T-cell (primary cell): ENCODE measurements around the gene FOXE1. TPM values are rescaled to one million over a fixed set of nuclear protein-coding genes. Genes with fewer than 3 reads are reported as not detected.

Experiments used
- ATAC-seq, 4 experiments: fragments of 200-7000 bp in 3 of 4; fragments of 150-1000 bp in 1 of 4; cut with Tn5 transposase; replicated peaks in 1 of 4; 1 replicate in 3 of 4; 2 replicates in 1 of 4; pipeline ENCODE4 v1.10.0; 2021; ENCODE audit warnings: moderate library complexity in 3 of 4, mild to moderate bottlenecking in 2 of 4, moderate number of reproducible peaks in 1 of 4
- CTCF ChIA-PET, 2 donors: fragments of 300-600 bp; sonication (Branson Sonifier 250); formaldehyde crosslinking; loops; one replicate each; lab custom pipeline; 2022; ENCODE audit warnings: antibody characterized with exemption in 2 of 2; lab: Charles Lee
- POLR2A ChIA-PET, 2 donors: fragments of 300-600 bp; sonication (Branson Sonifier 250); formaldehyde crosslinking; loops; one replicate each; lab custom pipeline; 2022; ENCODE audit warnings: antibody characterized with exemption in 2 of 2; lab: Charles Lee
- DNase-seq, 35 experiments: peaks; one replicate each; pipeline versions ENCODE4 v3.0.0 to v3.0.0-alpha.2; 2013 to 2023
- H3K27ac ChIP-seq: one replicate; pipeline ENCODE4 v1.5.1; 2013; ENCODE audit warnings: low read length
- H3K27me3 ChIP-seq, 2 experiments: replicated peaks in 1 of 2; 1 replicate in 1 of 2; 2 replicates in 1 of 2; pipeline versions ENCODE4 v1.6.1 to v1.7.0; 2013; ENCODE audit warnings: low read length in 1 of 2, mixed read lengths in 1 of 2; ENCODE audit not compliant: control insufficient read depth in 2 of 2, insufficient read depth in 2 of 2; ENCODE audit errors: extremely low read depth in 1 of 2
- H3K36me3 ChIP-seq, 2 donors: 1 replicate in 1 of 2; 2 replicates in 1 of 2; pipeline versions ENCODE4 v1.6.1 to v1.7.0; 2013; ENCODE audit warnings: low read length in 1 of 2; ENCODE audit not compliant: control insufficient read depth in 2 of 2, insufficient read depth in 1 of 2; ENCODE audit errors: extremely low read depth in 1 of 2
- H3K4me1 ChIP-seq, 2 experiments: 1 replicate in 1 of 2; 2 replicates in 1 of 2; pipeline versions ENCODE4 v1.6.1 to v1.7.0; 2013; ENCODE audit warnings: low read length in 2 of 2, mixed read lengths in 1 of 2; ENCODE audit not compliant: insufficient read depth in 2 of 2, control insufficient read depth in 1 of 2; ENCODE audit errors: extremely low read depth in 1 of 2
- H3K4me3 ChIP-seq, 2 donors: 1 replicate in 1 of 2; 2 replicates in 1 of 2; pipeline versions ENCODE4 v1.5.1 to v1.7.0; 2013; ENCODE audit warnings: mild to moderate bottlenecking in 2 of 2, low read length in 1 of 2, moderate library complexity in 1 of 2; ENCODE audit not compliant: control insufficient read depth in 1 of 2; ENCODE audit errors: extremely low read depth in 1 of 2
- H3K9me3 ChIP-seq: 2 replicates; pipeline ENCODE4 v1.7.0; 2013
- H3K27ac Mint-ChIP-seq, 2 donors: one replicate each; pipeline ENCODE4 v1.8.0; 2020 to 2021; ENCODE audit warnings: mild to moderate bottlenecking in 2 of 2, mixed read lengths in 2 of 2
- H3K27me3 Mint-ChIP-seq, 2 donors: one replicate each; pipeline ENCODE4 v1.8.0; 2021 to 2022; ENCODE audit warnings: mixed read lengths in 2 of 2
- H3K36me3 Mint-ChIP-seq: one replicate; pipeline ENCODE4 v1.8.0; 2021; ENCODE audit warnings: mixed read lengths
- H3K4me1 Mint-ChIP-seq, 3 donors: one replicate each; pipeline ENCODE4 v1.8.0; 2020 to 2022; ENCODE audit warnings: mixed read lengths in 3 of 3, mild to moderate bottlenecking in 1 of 3
- H3K4me3 Mint-ChIP-seq, 3 donors: one replicate each; pipeline ENCODE4 v1.8.0; 2020 to 2022; ENCODE audit warnings: mild to moderate bottlenecking in 3 of 3, mixed read lengths in 3 of 3, moderate library complexity in 3 of 3
- H3K9me3 Mint-ChIP-seq, 3 donors: one replicate each; pipeline ENCODE4 v1.8.0; 2020 to 2022; ENCODE audit warnings: mixed read lengths in 3 of 3
- WGBS: methylation state at CpG from one replicate; pipeline ENCODE4 v1.1.5; 2013; ENCODE audit warnings: missing lambda C conversion rate; ENCODE audit not compliant: insufficient coverage; 5-methylcytosine and 5-hydroxymethylcytosine counted together
- total RNA-seq, 35 experiments: library from RNA in 6 of 35; stranded (reverse) in 6 of 35; fragments of 120-200 nt in 1 of 35; gene quantifications; one replicate each; pipeline versions ENCODE4 v1.2.1 to v1.2.4 and lab custom pipeline; 2013 to 2026

FOXE1 gene
- total RNA-seq, 5 donors from 2014 or later (not counting 1 experiment from before 2014, with no cell fraction given): 0.06 to 0.14 (median 0.11) TPM; not detected in 1

- no peak for ATAC-seq
- peaks cover 0 to 4% of the 10 kb centered on the region in 2 experiments for H3K27me3 ChIP-seq
- H3K9me3 Mint-ChIP-seq: peaks cover 0 to 4% (median 0%) of the 10 kb centered on the region in 3 donors
- CTCF ChIA-PET: no interaction called here
- H3K36me3 ChIP-seq: no peaks in the 10 kb centered on the region
- H3K27ac ChIP-seq: no peak overlapping the region
- no peaks in the 10 kb centered on the region for H3K4me1 Mint-ChIP-seq
- no peaks in the 10 kb centered on the region for H3K9me3 ChIP-seq
- POLR2A ChIA-PET: no interaction called here
- no peak for DNase-seq
- H3K4me3 Mint-ChIP-seq: no peak overlapping the region
- H3K4me1 ChIP-seq: no peaks in the 10 kb centered on the region
- no peak overlapping the region for H3K27ac Mint-ChIP-seq
- H3K4me3 ChIP-seq: no peak overlapping the region
- H3K27me3 Mint-ChIP-seq: peaks cover 0 to 3% of the 10 kb centered on the region in 2 donors
- peaks cover 21% of the 10 kb centered on the region for H3K36me3 Mint-ChIP-seq
- WGBS: 87% methylated on average over 4 of the region's 6 CpGs
These were observed 21.6 kb downstream of the FOXE1 start for GRCh38 chr9:97874624-97875023.

GRCh38 chr9:97875111-97875510 lies 22.1 kb downstream of the FOXE1 start:
- H3K27ac ChIP-seq: no peak overlapping the region
- DNase-seq (no peak), ATAC-seq (no peak)
- 86% methylated on average over 4 of the region's 5 CpGs for WGBS
- Mint-ChIP-seq H3K4me1 (no peaks in the 10 kb centered on the region), H3K36me3 (peaks cover 21% of the 10 kb centered on the region), H3K27me3 (no peaks in the 10 kb centered on the region), H3K27ac (no peak overlapping the region), H3K9me3 (peaks cover 0 to 4% (median 0%) of the 10 kb centered on the region in 3 donors), H3K4me3 (no peak overlapping the region)
- CTCF ChIA-PET: no interaction called here
- no peaks in the 10 kb centered on the region for H3K4me1 ChIP-seq
- POLR2A ChIA-PET: no interaction called here
- peaks cover 0 to 3% of the 10 kb centered on the region in 2 experiments for H3K27me3 ChIP-seq
- no peak overlapping the region for H3K4me3 ChIP-seq
- no peaks in the 10 kb centered on the region for H3K36me3 ChIP-seq
- H3K9me3 ChIP-seq: no peaks in the 10 kb centered on the region

GRCh38 chr9:97876061-97876460 lies 23.0 kb downstream of the FOXE1 start:
- Mint-ChIP-seq H3K36me3 (peaks cover 20% of the 10 kb centered on the region), H3K27me3 (no peaks in the 10 kb centered on the region), H3K4me3 (no peak overlapping the region), H3K9me3 (peaks cover 0 to 4% (median 0%) of the 10 kb centered on the region in 3 donors), H3K4me1 (no peaks in the 10 kb centered on the region), H3K27ac (no peak overlapping the region)
- Histone ChIP-seq H3K27me3 (peaks cover 0 to 3% of the 10 kb centered on the region in 2 experiments), H3K36me3 (no peaks in the 10 kb centered on the region), H3K9me3 (no peaks in the 10 kb centered on the region), H3K4me1 (no peaks in the 10 kb centered on the region), H3K27ac (no peak overlapping the region), H3K4me3 (no peak overlapping the region)
- CTCF ChIA-PET: interaction anchor here in 1 of 2 donors (0.7 kb wide), 1 partner anchor 32 kb away, joined by 3 read pairs; no protein-coding TSS in a partner anchor
- no peak for ATAC-seq
- POLR2A ChIA-PET: no interaction called here
- WGBS: no CpG with 5 or more reads among the region's 3 CpGs
- DNase-seq: no peak

GRCh38 chr9:97880336-97880735 lies 27.3 kb downstream of the FOXE1 start:
- CTCF ChIA-PET: interaction anchor here in 1 of 2 donors (0.9 kb wide), 1 partner anchor 10 kb away, joined by 4 read pairs; no protein-coding TSS in a partner anchor
- Histone ChIP-seq H3K4me1 (no peaks in the 10 kb centered on the region), H3K36me3 (no peaks in the 10 kb centered on the region), H3K4me3 (no peak overlapping the region), H3K27me3 (peaks cover 0 to 3% of the 10 kb centered on the region in 2 experiments), H3K9me3 (no peaks in the 10 kb centered on the region), H3K27ac (no peak overlapping the region)
- POLR2A ChIA-PET: no interaction called here
- Mint-ChIP-seq H3K27ac (no peak overlapping the region), H3K36me3 (peaks cover 14% of the 10 kb centered on the region), H3K27me3 (no peaks in the 10 kb centered on the region), H3K9me3 (no peaks in the 10 kb centered on the region), H3K4me1 (no peaks in the 10 kb centered on the region), H3K4me3 (no peak overlapping the region)
- ATAC-seq (no peak), DNase-seq (no peak)
- 93% methylated on average over 4 of the region's 4 CpGs for WGBS

- H3K36me3 Mint-ChIP-seq: peaks cover 26% of the 10 kb centered on the region
- no peak overlapping the region for H3K4me3 Mint-ChIP-seq
- no peaks in the 10 kb centered on the region for H3K9me3 ChIP-seq
- H3K27me3 ChIP-seq: no peaks in the 10 kb centered on the region
- CTCF ChIA-PET: interaction anchor here (0.5 to 3.6 kb wide), 18 partner anchors 10 to 1283 kb away, joined by 3 to 53 read pairs (median 5); partner anchors contain the start of gene TRMO (in 1 of the 2)
- no peaks in the 10 kb centered on the region for H3K36me3 ChIP-seq
- ATAC-seq (peak in 3 of 4 experiments; percentile 50 to 73 (median 63)), DNase-seq (peak in 34 of 35 experiments; percentile 33 to 79 (median 58))
- POLR2A ChIA-PET: interaction anchor here (0.5 to 1.9 kb wide), 5 partner anchors 31 to 179 kb away, joined by 3 to 9 read pairs (median 6); partner anchors contain the start of gene TRMO (in 2 of the 2)
- 80% methylated on average over 2 of the region's 9 CpGs for WGBS
- H3K4me3 ChIP-seq: no peak overlapping the region
- H3K9me3 Mint-ChIP-seq: peaks cover 0 to 10% (median 6%) of the 10 kb centered on the region in 3 donors
- H3K4me1 ChIP-seq: peaks cover 0 to 9% of the 10 kb centered on the region in 2 experiments
- peaks cover 10 to 14% (median 12%) of the 10 kb centered on the region in 3 donors for H3K4me1 Mint-ChIP-seq
- H3K27ac Mint-ChIP-seq: no peak overlapping the region
- H3K27ac ChIP-seq: no peak overlapping the region
- H3K27me3 Mint-ChIP-seq: no peaks in the 10 kb centered on the region
These were observed 37.2 kb downstream of the FOXE1 start for GRCh38 chr9:97889941-97890887.

- no peak overlapping the region for H3K27ac Mint-ChIP-seq
- no peaks in the 10 kb centered on the region for H3K36me3 ChIP-seq
- H3K36me3 Mint-ChIP-seq: peaks cover 26% of the 10 kb centered on the region
- no peak overlapping the region for H3K4me3 Mint-ChIP-seq
- no peak overlapping the region for H3K27ac ChIP-seq
- DNase-seq (no peak), ATAC-seq (no peak)
- H3K27me3 ChIP-seq: no peaks in the 10 kb centered on the region
- POLR2A ChIA-PET: interaction anchor here (0.6 to 1.9 kb wide), 2 partner anchors 30 to 151 kb away, joined by 5 to 6 read pairs; partner anchors contain the start of gene TRMO (in 1 of the 2)
- 86% methylated on average over 5 of the region's 5 CpGs for WGBS
- H3K27me3 Mint-ChIP-seq: no peaks in the 10 kb centered on the region
- CTCF ChIA-PET: interaction anchor here (0.8 to 3.6 kb wide), 6 partner anchors 9 to 53 kb away, joined by 3 to 53 read pairs (median 12); no protein-coding TSS in a partner anchor
- H3K4me1 Mint-ChIP-seq: peaks cover 20 to 24% (median 20%) of the 10 kb centered on the region in 3 donors
- peaks cover 0 to 10% (median 6%) of the 10 kb centered on the region in 3 donors for H3K9me3 Mint-ChIP-seq
- H3K4me1 ChIP-seq: peaks cover 0 to 9% of the 10 kb centered on the region in 2 experiments
- no peak overlapping the region for H3K4me3 ChIP-seq
- no peaks in the 10 kb centered on the region for H3K9me3 ChIP-seq
These were observed 38.7 kb downstream of the FOXE1 start for GRCh38 chr9:97891736-97892135.
